ENCODE measurements around the gene CYB5R2.

The CYB5R2 gene

GRCh38 chr11:7654195-7654705, 19.1 kb downstream of the CYB5R2 start:
- Histone ChIP-seq H3K36me3 (ENCODE audit: control insufficient read depth, insufficient read depth, low read length) (peaks cover 6% of the 10 kb centered on the region), H3K9ac (ENCODE audit: low read length) (no peak overlapping the region), H3K27ac (ENCODE audit: low read depth, low read length) (no peak overlapping the region), H3K9me3 (ENCODE audit: control insufficient read depth, insufficient read depth, low read depth, low read length) (no peaks in the 10 kb centered on the region), H3K4me1 (ENCODE audit: control insufficient read depth, insufficient read depth, low read length) (no peaks in the 10 kb centered on the region), H3K4me3 (ENCODE audit: low read depth, low read length) (no peak overlapping the region), H3K27me3 (ENCODE audit: control insufficient read depth, insufficient read depth, low read length) (no peaks in the 10 kb centered on the region)

GRCh38 chr11:7651700-7652099, 21.6 kb downstream of the CYB5R2 start:
- no peaks in the 10 kb centered on the region for H3K9me3 ChIP-seq (ENCODE audit: control insufficient read depth, insufficient read depth, low read depth, low read length)
- no peak overlapping the region for H3K4me3 ChIP-seq (ENCODE audit: low read depth, low read length)
- H3K27ac ChIP-seq (ENCODE audit: low read depth, low read length), result no peak overlapping the region
- no peak overlapping the region for H3K9ac ChIP-seq (ENCODE audit: low read length)
- H3K36me3 ChIP-seq (ENCODE audit: control insufficient read depth, insufficient read depth, low read length), result peaks cover 6% of the 10 kb centered on the region
- H3K4me1 ChIP-seq (ENCODE audit: control insufficient read depth, insufficient read depth, low read length), result no peaks in the 10 kb centered on the region
- no peaks in the 10 kb centered on the region for H3K27me3 ChIP-seq (ENCODE audit: control insufficient read depth, insufficient read depth, low read length)

GRCh38 chr11:7651140-7651551, 22.2 kb downstream of the CYB5R2 start:
- no peak overlapping the region for H3K9ac ChIP-seq (ENCODE audit: low read length)
- H3K4me1 ChIP-seq (ENCODE audit: control insufficient read depth, insufficient read depth, low read length), result no peaks in the 10 kb centered on the region
- no peak overlapping the region for H3K27ac ChIP-seq (ENCODE audit: low read depth, low read length)
- H3K4me3 ChIP-seq (ENCODE audit: low read depth, low read length), result no peak overlapping the region
- H3K9me3 ChIP-seq (ENCODE audit: control insufficient read depth, insufficient read depth, low read depth, low read length), result no peaks in the 10 kb centered on the region
- H3K27me3 ChIP-seq (ENCODE audit: control insufficient read depth, insufficient read depth, low read length), result no peaks in the 10 kb centered on the region
- H3K36me3 ChIP-seq (ENCODE audit: control insufficient read depth, insufficient read depth, low read length), result peaks cover 6% of the 10 kb centered on the region

- Histone ChIP-seq H3K27ac (ENCODE audit: low read depth, low read length) (no peak overlapping the region), H3K4me3 (ENCODE audit: low read depth, low read length) (no peak overlapping the region)
These were observed 25.0 kb downstream of the CYB5R2 start for GRCh38 chr11:7648264-7648663.

GRCh38 chr11:7646866-7647265, 26.4 kb downstream of the CYB5R2 start:
- no peak overlapping the region for H3K27ac ChIP-seq (ENCODE audit: low read depth, low read length)
- H3K4me3 ChIP-seq (ENCODE audit: low read depth, low read length), result no peak overlapping the region
- H3K27me3 ChIP-seq (ENCODE audit: control insufficient read depth, insufficient read depth, low read length), result no peaks in the 10 kb centered on the region
- H3K4me1 ChIP-seq (ENCODE audit: control insufficient read depth, insufficient read depth, low read length), result no peaks in the 10 kb centered on the region
- H3K9me3 ChIP-seq (ENCODE audit: control insufficient read depth, insufficient read depth, low read depth, low read length), result no peaks in the 10 kb centered on the region
- H3K9ac ChIP-seq (ENCODE audit: low read length), result no peak overlapping the region
- no peaks in the 10 kb centered on the region for H3K36me3 ChIP-seq (ENCODE audit: control insufficient read depth, insufficient read depth, low read length)

More at GRCh38 chr11:7648264-7648663, 25.0 kb downstream of the CYB5R2 start:
- Histone ChIP-seq H3K9me3 (ENCODE audit: control insufficient read depth, insufficient read depth, low read depth, low read length) (no peaks in the 10 kb centered on the region), H3K36me3 (ENCODE audit: control insufficient read depth, insufficient read depth, low read length) (peaks cover 2% of the 10 kb centered on the region), H3K4me1 (ENCODE audit: control insufficient read depth, insufficient read depth, low read length) (no peaks in the 10 kb centered on the region), H3K27me3 (ENCODE audit: control insufficient read depth, insufficient read depth, low read length) (no peaks in the 10 kb centered on the region), H3K9ac (ENCODE audit: low read length) (no peak overlapping the region)

GRCh38 chr11:7645206-7645605, 28.1 kb downstream of the CYB5R2 start:
- H3K27me3 ChIP-seq (ENCODE audit: control insufficient read depth, insufficient read depth, low read length), result no peaks in the 10 kb centered on the region
- H3K27ac ChIP-seq (ENCODE audit: low read depth, low read length), result no peak overlapping the region
- no peaks in the 10 kb centered on the region for H3K36me3 ChIP-seq (ENCODE audit: control insufficient read depth, insufficient read depth, low read length)
- H3K4me3 ChIP-seq (ENCODE audit: low read depth, low read length), result no peak overlapping the region
- no peak overlapping the region for H3K9ac ChIP-seq (ENCODE audit: low read length)
- H3K9me3 ChIP-seq (ENCODE audit: control insufficient read depth, insufficient read depth, low read depth, low read length), result no peaks in the 10 kb centered on the region
- no peaks in the 10 kb centered on the region for H3K4me1 ChIP-seq (ENCODE audit: control insufficient read depth, insufficient read depth, low read length)

- Histone ChIP-seq H3K4me1 (ENCODE audit: control insufficient read depth, insufficient read depth, low read length) (peaks cover 7% of the 10 kb centered on the region; the same call in 1 of the 2 replicates), H3K27ac (ENCODE audit: low read depth, low read length) (no peak overlapping the region), H3K36me3 (ENCODE audit: control insufficient read depth, insufficient read depth, low read length) (no peaks in the 10 kb centered on the region), H3K9ac (ENCODE audit: low read length) (no peak overlapping the region), H3K27me3 (ENCODE audit: control insufficient read depth, insufficient read depth, low read length) (no peaks in the 10 kb centered on the region), H3K4me3 (ENCODE audit: low read depth, low read length) (no peak overlapping the region), H3K9me3 (ENCODE audit: control insufficient read depth, insufficient read depth, low read depth, low read length) (no peaks in the 10 kb centered on the region)
These were observed 30.0 kb downstream of the CYB5R2 start for GRCh38 chr11:7643314-7643713.

- Histone ChIP-seq H3K27me3 (ENCODE audit: control insufficient read depth, insufficient read depth, low read length) (no peaks in the 10 kb centered on the region), H3K4me1 (ENCODE audit: control insufficient read depth, insufficient read depth, low read length) (peaks cover 8% of the 10 kb centered on the region; the same call in 1 of the 2 replicates)
These were observed 30.6 kb downstream of the CYB5R2 start for GRCh38 chr11:7642747-7643146.

GRCh38 chr11:7640816-7641215, 32.5 kb downstream of the CYB5R2 start:
- Histone ChIP-seq H3K4me3 (ENCODE audit: low read depth, low read length) (no peak overlapping the region), H3K27me3 (ENCODE audit: control insufficient read depth, insufficient read depth, low read length) (no peaks in the 10 kb centered on the region), H3K36me3 (ENCODE audit: control insufficient read depth, insufficient read depth, low read length) (no peaks in the 10 kb centered on the region), H3K4me1 (ENCODE audit: control insufficient read depth, insufficient read depth, low read length) (peaks cover 12% of the 10 kb centered on the region; the same call in 1 of the 2 replicates), H3K9ac (ENCODE audit: low read length) (no peak overlapping the region), H3K27ac (ENCODE audit: low read depth, low read length) (no peak overlapping the region), H3K9me3 (ENCODE audit: control insufficient read depth, insufficient read depth, low read depth, low read length) (no peaks in the 10 kb centered on the region)

More at GRCh38 chr11:7642747-7643146, 30.6 kb downstream of the CYB5R2 start:
- no peak overlapping the region for H3K9ac ChIP-seq (ENCODE audit: low read length)
- H3K4me3 ChIP-seq (ENCODE audit: low read depth, low read length), result no peak overlapping the region
- H3K27ac ChIP-seq (ENCODE audit: low read depth, low read length), result no peak overlapping the region
- no peaks in the 10 kb centered on the region for H3K9me3 ChIP-seq (ENCODE audit: control insufficient read depth, insufficient read depth, low read depth, low read length)
- no peaks in the 10 kb centered on the region for H3K36me3 ChIP-seq (ENCODE audit: control insufficient read depth, insufficient read depth, low read length)

GRCh38 chr11:7639643-7640025, 33.7 kb downstream of the CYB5R2 start:
- no peaks in the 10 kb centered on the region for H3K36me3 ChIP-seq (ENCODE audit: control insufficient read depth, insufficient read depth, low read length)
- H3K4me3 ChIP-seq (ENCODE audit: low read depth, low read length), result no peak overlapping the region
- no peak overlapping the region for H3K27ac ChIP-seq (ENCODE audit: low read depth, low read length)
- peaks cover 12% of the 10 kb centered on the region; the same call in 1 of the 2 replicates for H3K4me1 ChIP-seq (ENCODE audit: control insufficient read depth, insufficient read depth, low read length)
- H3K9ac ChIP-seq (ENCODE audit: low read length), result no peak overlapping the region
- H3K27me3 ChIP-seq (ENCODE audit: control insufficient read depth, insufficient read depth, low read length), result no peaks in the 10 kb centered on the region
- H3K9me3 ChIP-seq (ENCODE audit: control insufficient read depth, insufficient read depth, low read depth, low read length), result no peaks in the 10 kb centered on the region

- Histone ChIP-seq H3K9ac (ENCODE audit: low read length) (no peak overlapping the region), H3K27ac (ENCODE audit: low read depth, low read length) (no peak overlapping the region), H3K27me3 (ENCODE audit: control insufficient read depth, insufficient read depth, low read length) (no peaks in the 10 kb centered on the region)
These were observed 34.3 kb downstream of the CYB5R2 start for GRCh38 chr11:7638710-7639642.

More at GRCh38 chr11:7638710-7639642, 34.3 kb downstream of the CYB5R2 start:
- Histone ChIP-seq H3K4me3 (ENCODE audit: low read depth, low read length) (no peak overlapping the region), H3K9me3 (ENCODE audit: control insufficient read depth, insufficient read depth, low read depth, low read length) (no peaks in the 10 kb centered on the region), H3K36me3 (ENCODE audit: control insufficient read depth, insufficient read depth, low read length) (no peaks in the 10 kb centered on the region), H3K4me1 (ENCODE audit: control insufficient read depth, insufficient read depth, low read length) (peaks cover 12% of the 10 kb centered on the region; the same call in 1 of the 2 replicates)
